D341Med (cell line): ENCODE results near the gene COL12A1.
A peak's percentile ranks its signal among the peaks of the same experiment; 100 is the strongest.

Source experiments
- DNase-seq: peaks from one replicate; pipeline ENCODE4 v3.0.0; 2012; ENCODE audit warnings: low spot score

COL12A1 gene

DNA sequence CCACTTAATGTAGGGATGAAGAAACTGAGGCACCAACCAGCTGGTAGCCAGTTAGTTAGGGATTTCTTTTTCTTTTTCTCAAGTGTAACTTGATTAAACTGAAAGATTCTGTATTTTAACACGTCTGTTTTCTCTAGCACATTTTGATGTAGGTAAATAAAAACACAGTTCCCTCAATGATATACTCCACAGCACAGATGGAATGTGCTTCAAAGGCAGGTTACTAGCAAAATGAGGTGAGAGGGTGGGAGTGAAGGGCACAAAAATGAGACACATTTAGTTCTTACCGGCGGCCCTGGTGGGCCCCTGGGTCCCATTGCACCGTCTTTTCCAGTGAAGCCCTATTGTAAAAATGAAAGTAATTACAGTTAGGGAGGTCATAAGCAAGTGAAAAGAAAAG is 108.9 kb downstream of the COL12A1 start:
- no peak for DNase-seq

DNA sequence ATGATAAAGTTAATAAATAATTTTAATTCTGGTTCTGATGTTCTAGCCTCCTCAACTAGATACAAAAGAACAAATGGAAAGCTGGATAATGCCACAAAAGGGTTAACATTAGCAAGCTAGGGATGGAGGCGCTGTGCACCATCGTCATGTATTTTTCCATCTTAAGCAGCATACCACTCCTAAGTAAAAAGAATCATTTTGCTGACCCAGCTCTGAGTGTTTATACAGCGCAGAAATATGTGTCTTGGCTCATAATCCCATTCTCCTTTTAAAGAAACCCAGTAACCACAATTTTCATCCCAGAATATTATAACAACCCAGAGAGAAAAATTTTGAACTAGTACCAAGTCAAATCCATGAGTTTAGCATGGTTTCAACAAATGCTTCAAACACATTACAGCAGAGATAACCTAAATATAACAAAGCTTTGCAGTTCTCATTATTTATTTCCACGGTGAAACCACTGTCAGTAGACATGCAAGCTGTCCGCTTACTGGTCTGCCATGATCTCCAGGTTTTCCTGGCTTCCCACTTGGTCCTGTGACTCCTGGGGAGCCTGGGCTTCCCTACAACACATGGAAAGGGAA is 111.1 kb downstream of the COL12A1 start:
- DNase-seq, result no peak

DNA sequence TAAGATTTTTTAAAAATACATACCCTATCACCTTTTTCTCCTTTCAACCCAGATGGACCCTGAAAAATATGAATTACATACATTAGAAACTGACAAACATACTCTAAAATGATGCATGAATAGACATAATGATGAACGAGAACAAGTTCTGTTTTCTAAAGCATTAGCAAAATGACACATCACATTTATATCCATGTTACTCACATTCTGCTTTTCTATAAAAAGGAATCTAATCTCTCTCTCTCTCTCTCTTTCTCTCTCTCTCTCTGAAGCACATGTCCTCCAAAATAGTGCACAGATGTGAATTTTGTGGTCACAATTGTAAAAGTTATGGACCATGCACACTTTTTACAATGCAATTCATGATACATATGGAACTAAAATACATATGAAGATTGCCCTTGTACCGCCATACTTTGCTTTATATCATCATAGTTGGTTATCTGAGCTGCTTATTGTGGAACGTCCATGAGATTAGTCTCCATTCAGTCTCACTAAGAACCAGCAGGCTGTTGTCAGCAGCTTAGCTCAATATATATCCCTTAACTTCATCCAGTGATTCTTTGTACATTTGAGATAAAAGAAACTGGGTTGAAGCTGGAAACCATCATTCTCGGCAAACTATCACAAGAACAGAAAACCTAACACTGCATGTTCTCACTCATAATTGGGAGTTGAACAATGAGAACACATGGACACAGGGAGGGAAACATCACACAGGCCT is 114.2 kb downstream of the COL12A1 start:
- no peak for DNase-seq

DNA sequence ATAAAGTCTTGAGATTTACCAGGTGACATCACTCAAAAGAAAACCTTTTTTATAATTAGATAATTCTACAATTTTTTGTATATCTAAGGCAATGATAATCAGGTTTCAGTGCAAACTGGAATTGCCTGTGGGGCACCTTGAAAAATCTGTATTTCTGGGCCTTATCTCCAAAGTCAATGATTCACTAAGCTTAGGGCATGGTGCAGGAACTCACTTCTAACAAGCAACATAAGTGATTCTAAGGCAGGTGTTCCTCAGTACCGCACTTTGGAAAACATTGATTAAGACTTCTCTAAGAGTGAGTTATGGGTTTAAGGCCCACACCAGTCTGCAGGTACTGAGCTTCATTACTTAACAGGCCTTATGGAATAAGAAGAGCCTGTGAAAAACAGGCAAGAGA is 115.3 kb downstream of the COL12A1 start:
- DNase-seq, result no peak

DNA sequence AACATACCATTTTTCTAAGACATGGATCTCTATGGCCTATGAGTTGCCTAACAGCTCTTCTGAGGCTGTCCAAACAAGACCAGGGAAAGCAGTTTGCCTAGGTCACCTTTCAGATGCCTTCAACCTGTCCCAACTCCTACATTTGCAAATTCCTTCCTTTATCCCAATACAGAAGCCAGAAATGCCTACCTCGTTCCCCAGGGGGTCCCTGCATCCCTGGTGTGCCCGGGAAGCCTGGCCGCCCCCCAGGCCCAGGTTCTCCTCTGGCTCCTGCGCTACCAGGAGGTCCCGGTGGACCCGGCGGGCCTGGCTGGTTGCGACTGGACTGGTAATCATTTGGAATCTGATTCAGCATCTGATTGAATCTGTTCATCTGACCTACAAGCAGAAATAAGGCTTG is 115.9 kb downstream of the COL12A1 start:
- DNase-seq, result no peak

DNA sequence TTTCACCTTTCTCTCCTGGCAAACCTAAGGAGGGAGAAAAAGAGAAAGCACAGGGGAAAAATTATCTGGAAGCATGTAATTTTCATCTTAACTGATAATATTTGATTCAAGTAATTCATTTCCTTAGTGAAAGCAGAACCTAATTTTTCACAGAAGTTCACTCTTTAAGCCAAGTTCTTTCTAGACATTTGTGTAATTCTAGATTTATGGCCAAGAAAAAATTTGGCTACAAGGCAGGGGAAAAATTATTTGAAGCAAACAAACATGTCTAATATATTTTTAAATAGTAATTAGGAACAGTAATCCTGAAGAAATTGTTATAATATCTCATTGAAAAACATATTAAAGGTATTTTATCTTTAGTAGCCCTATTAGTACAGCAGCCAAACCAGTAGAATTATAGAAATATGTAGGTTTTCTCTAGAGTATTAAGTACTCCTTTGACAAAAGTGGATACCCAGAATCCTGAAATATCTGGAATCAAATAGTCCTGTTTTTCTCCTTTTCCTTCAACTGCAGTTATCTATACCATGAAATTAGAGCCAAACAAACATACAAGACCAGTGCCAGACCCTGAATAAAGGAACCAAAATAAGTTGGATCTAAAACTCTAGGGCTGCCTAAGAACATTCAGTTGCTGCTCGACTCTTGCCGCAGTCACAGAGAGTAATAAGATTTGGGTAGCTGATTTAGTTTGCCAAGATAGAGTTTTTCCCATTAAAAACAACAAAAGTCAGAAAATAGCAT is 116.5 kb downstream of the COL12A1 start:
- no peak for DNase-seq

DNA sequence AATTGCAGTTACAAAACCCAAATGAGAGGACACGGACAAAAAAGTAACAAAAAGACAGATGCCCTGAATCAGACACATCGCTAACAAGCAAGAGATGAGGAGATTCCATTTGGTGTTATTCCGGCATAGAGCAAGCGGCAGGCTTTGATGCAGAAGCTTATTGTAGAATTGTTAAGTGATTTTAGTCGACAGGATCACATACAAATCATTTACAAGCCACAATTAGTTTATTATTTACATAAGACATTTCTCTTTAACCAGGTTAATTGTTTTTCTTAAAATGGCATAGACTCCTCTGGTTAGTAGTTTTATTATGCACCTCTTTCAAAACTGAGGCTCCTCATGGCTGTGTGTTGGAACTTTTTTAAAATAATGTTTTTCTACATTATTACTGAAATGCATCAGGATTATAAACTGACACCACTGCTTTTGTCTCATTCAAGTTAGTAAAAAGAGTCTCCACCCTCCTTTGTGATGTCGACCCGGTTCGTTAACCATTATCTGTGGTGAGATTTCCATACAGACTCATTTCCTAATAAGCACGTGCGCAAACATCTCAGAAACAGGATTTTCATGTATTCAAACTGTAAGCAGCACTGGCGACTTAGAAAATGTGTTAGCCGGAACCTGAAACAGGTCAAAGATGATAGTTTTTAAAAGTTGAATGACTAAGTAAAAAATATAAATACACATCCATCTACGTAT is 119.8 kb downstream of the COL12A1 start:
- no peak for DNase-seq

DNA sequence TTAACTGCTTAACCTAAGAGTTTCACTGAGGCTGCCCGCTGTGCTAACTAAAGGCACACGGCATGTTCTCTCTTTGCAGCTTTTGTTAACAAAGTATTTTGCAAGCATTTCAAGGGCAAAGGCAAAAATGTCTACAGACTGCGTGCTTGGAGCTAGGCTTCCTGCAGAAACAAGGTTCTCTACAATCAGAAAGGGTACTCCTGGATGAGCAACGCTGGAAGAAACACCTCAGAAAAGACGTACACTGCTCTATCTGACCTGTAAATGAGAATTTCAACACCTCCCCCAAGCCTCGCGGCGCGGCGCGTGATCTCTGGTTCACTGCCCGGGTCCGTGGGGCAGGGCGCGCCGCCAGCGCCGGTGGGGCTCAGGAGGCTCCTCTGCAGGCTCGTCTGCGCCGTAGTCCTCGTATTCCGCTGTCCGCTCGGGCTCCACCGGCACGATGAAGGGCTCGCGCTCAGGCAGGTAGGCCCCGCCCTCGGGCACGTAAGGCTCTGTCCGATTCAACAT is 120.9 kb downstream of the COL12A1 start:
- peak; percentile 37 for DNase-seq

DNA sequence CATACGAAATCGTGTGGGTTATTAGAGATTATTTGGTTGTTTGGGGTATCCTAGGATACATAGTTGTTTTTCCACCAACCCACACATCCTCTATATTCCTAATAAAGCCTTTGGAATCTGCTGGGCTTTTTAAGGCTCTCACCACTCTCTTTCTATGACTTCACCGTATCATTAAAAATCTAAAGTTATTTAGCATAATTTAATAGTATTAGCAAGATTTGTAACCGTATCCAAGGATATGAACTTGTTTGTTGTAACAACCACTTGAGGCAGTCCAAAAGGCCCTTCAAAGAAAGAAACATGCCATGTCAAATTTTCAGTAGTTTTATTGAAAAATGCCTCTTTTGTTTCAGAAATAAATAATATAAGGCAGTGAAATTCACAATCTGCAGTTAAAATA is 121.8 kb downstream of the COL12A1 start:
- DNase-seq, result no peak

DNA sequence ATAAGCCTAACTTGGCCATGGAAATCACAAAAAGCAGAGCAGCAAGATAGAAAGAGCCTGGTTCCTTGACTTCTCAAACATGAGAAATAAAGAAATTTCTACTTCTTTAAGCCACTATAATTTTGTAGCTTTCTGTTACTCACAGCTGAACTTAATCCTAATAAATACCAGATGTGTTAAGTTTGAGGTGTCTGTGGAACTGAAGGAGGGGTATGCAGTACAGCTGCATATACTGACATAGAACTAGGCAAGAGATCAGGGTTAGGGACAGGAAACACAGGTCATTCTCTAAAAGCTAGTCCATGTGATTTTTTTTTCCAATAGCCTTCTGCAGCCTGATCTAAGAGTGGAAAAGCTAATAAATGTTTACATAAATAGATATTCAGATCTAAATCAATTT is 123.9 kb downstream of the COL12A1 start:
- no peak for DNase-seq

DNA sequence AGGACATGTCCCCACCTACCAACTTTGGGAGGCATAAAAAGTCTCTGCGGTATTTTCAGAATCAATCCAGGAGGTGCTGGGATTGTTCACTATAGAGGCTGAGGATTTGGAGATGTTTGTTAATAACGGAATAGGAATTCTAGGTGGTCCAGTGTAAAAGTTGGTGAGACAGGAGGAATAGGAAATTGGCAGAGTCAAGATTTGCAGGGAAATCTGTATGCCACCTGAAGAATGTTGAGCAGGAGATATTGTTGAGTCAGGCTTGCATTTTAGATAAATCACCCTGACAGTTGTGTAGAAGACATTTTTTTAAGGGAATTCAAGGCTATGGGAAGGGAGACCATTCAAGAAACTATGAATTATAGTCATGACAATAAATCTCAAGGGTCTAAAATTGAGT is 124.8 kb downstream of the COL12A1 start:
- no peak for DNase-seq

DNA sequence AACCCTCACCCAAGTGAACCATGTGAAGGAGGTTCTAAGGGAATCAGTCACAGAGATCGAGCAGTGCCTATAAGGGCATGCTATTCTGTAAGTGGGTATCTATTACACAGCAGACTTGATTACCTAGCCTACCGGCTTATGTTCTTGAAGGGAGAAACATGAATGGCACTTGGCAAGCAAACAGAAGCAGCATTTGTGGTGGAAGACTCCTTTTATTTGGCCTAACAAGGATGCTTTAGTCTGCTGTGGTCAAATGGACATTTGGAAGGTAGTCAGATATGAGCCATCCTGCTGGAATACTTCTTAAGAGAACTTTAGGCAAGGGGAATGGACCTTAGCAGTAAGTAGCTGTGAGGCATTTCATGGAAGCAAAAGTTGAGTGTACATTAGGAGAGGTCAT is 126.3 kb downstream of the COL12A1 start:
- DNase-seq, result no peak

DNA sequence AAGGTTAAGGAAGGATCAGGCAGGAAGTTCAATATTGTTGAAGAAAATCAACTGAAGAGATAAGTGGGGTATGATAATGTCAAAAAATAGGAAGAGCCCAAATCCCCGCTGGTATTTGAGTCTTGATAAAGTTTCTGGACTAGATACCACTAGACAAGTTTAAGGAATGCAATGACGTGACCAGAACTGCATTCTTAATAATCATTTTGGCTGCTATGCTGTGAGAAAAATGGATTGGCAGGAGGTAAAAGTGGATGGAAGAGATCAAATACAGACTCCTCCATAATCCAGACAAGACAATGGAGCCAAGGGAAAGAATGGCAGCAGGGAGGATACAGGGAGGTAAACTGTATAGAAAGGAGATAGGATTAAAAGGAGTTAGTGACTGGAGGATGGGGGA is 128.2 kb downstream of the COL12A1 start:
- no peak for DNase-seq

DNA sequence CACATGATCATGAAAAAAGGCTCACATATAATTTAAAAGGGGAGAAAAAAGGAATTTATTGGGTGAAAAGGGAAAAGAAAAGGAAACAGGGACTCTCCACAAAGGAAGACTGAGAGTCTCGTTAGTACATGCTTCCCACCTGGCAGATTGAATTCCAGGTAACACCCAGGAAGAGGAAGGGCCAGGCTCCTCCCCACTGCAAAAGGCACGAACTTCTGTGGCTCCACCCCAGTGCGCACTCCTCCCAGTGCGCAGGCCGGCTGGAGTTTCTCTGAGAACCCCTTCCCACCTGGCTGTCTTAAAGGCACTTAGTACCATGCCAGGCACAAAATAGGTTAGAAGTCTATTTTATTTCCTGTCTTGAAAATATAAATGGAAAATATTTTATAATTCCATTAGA is 129.8 kb downstream of the COL12A1 start:
- DNase-seq, result no peak

DNA sequence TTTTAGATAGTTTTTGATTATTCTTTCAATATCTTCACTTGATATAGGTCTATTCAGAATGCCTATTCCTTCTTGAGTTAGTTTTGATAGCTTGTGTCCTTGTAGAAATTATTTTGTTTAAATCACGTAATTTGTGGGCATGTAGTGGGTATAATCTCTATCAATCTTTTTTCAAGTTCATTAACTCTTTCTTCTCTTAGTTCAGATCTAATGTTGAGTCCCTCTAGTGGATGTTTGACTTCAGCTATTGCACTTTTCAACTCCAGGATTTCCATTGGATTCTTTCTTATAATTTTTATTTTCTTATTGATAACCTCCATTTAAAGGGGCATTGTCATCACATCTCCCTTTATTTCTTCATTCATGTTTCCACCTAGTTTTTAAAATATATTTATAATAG is 135.6 kb downstream of the COL12A1 start:
- no peak for DNase-seq

DNA sequence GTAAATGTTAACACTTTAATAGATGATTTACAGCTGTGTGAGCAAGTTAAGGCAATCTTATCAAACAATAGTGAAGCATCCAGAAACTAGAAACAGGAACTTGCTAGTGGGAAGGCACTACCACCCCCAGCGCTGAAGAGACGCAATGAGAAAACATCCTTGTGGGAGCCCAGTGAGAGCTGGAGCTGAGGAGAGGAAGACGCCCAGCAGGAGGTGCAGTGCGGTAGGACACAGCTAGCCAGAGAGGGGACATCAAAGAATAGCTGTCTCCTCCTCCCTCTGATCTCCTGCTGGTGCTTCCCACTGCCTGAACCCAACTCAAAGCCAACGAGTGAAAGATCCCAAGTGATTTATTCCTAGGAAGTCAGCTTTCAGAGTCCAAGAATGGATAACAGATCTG is 140.3 kb downstream of the COL12A1 start:
- DNase-seq, result no peak

DNA sequence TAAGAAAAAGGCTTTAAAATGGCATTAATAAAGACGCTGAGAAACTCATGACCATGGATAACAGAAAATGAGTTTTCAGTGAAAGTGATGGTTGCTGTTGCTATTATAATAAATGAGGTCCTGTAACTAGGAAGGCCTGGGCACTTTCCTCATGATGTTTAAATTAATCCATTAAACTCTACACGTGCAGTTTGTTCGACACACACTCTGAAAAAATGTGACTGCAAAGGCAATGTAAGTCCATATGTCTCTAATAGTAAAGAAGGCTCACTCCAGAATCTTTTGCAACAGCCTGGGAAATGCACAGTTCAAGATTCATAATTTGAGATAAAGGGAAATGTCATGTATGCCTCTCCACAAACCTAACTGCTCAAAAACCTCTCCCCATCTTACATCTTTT is 153.4 kb downstream of the COL12A1 start:
- DNase-seq, result no peak

DNA sequence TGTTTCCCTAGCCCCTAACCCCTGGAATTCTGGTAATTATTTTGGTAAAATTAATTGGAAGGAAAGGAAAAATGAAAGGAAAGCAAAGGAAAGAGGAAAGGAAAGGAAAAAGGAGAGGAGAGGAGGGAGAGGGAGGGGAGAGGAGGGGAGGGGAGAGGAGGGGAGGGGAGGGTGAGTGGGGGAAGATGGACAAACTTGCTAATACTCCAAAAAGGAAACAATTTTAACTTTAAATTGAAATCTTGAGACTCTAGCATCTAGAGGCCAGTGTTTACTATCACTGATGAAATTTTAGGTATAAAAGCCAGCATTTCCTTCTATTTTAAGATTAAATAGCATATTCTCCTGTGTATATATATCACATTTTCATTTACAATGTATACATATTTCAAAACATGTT is 156.5 kb downstream of the COL12A1 start:
- no peak for DNase-seq

DNA sequence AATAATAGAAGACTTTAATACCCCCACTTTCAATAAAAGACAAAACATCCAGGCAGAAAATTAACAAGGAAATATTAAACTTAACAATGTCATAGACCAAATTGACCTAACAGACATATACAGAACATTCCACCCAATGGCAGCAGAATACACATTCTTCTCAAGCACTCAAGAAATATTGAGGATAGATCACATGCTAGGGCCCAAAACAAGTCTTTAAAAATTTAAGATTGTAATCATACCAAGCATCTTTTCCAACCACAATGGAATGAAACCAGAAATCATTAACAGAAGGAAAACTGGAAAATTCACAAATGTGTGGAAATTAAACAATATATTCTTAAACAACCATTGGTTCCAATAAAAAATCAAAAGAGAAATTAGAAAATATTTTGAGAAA is 161.0 kb downstream of the COL12A1 start:
- no peak for DNase-seq

DNA sequence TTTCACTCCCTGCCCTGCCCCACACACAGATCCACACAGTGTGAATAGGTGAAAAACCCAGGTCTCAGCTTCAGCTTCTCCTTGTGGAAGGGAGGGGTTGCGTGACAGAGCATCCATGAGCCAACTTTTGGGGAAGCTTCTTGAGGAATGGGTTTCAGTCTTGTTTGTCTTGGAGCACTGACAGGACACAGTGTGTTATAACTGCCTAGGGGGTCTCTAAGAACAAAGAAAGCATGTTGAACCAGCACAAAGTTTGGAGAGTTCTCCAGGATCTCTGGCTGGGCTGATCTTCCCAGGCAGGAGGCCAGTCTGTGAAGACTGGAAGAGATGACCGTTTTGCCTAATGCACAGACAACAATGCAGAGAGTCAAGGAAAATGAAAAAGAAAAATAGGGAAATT is 164.5 kb downstream of the COL12A1 start:
- no peak for DNase-seq
